ENCODE data around the gene ARRDC1. TPM values are rescaled to one million over a fixed set of nuclear protein-coding genes. Genes with fewer than 3 reads are reported as not detected.

Gene ARRDC1
- total RNA-seq, 1 experiment from 2014 or later = 47.1 TPM

DNA sequence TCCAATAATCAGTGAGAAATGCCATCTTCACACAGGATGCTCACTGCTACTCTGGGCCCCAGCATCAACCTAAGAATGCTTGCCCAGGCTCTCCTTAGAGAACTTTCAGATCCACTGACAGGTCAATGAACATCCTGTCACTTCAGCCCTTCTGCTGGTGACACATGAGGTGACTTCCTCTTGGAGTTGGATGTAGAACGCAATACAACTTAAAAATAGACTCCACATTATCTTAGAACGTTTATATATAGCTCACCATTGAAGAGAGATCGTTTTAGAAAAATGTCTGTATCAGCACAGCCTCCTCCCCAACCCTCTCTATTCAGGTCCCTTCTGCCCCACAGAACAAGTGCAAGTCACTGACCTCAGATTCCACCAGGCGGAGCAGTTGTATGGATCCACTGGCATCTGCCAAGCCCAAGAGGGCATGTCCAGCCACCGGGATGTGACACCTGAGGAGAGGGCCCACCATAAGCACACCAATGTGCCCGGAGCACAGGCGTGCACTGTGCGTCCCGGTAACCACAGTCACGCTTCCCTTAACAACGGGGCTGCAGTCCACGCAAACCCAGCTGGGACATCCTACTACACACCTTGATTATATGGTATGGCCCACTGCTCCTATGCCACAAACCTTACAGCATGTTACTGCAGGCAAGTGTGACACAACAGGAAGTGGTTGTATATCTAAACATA lies 29.6 kb upstream of the ARRDC1 start:
- in situ Hi-C loops (cut with HindIII; ENCODE audit: low pct_unique_long_range_greater_than_20kb, low sequenced_read_pairs) = no loop called here
- Histone ChIP-seq H3K4me1 (ENCODE audit: control insufficient read depth, insufficient read depth, low read length) (peaks cover 3% of the 10 kb centered on the region; the same call in 1 of the 2 replicates), H3K36me3 (ENCODE audit: control insufficient read depth, insufficient read depth, low read length) (peaks cover 3% of the 10 kb centered on the region; the same call in 1 of the 2 replicates), H3K4me3 (ENCODE audit: low read depth in 2 of 2, low read length in 2 of 2) (no peak overlapping the region), H3K9me3 (ENCODE audit: control insufficient read depth, insufficient read depth, low read depth, low read length) (no peaks in the 10 kb centered on the region), H3K27ac (ENCODE audit: low read length) (no peak overlapping the region), H3K27me3 (ENCODE audit: control insufficient read depth, insufficient read depth, low read length) (no peaks in the 10 kb centered on the region)
- TF ChIP-seq SIN3A (IDR thresholded peaks at IDR 0.05; ENCODE audit: borderline replicate concordance, insufficient read depth, low read depth, low read length) = no peak
- no peak for TF ChIP-seq POLR2AphosphoS5 (IDR thresholded peaks at IDR 0.05; ENCODE audit: low read depth, low read length)
- no peak for TF ChIP-seq TCF7L2 (IDR thresholded peaks at IDR 0.05; ENCODE audit: low read depth, low read length)
- TF ChIP-seq, protein P1, sequence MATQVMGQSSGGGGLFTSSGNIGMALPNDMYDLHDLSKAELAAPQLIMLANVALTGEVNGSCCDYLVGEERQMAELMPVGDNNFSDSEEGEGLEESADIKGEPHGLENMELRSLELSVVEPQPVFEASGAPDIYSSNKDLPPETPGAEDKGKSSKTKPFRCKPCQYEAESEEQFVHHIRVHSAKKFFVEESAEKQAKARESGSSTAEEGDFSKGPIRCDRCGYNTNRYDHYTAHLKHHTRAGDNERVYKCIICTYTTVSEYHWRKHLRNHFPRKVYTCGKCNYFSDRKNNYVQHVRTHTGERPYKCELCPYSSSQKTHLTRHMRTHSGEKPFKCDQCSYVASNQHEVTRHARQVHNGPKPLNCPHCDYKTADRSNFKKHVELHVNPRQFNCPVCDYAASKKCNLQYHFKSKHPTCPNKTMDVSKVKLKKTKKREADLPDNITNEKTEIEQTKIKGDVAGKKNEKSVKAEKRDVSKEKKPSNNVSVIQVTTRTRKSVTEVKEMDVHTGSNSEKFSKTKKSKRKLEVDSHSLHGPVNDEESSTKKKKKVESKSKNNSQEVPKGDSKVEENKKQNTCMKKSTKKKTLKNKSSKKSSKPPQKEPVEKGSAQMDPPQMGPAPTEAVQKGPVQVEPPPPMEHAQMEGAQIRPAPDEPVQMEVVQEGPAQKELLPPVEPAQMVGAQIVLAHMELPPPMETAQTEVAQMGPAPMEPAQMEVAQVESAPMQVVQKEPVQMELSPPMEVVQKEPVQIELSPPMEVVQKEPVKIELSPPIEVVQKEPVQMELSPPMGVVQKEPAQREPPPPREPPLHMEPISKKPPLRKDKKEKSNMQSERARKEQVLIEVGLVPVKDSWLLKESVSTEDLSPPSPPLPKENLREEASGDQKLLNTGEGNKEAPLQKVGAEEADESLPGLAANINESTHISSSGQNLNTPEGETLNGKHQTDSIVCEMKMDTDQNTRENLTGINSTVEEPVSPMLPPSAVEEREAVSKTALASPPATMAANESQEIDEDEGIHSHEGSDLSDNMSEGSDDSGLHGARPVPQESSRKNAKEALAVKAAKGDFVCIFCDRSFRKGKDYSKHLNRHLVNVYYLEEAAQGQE (IDR thresholded peaks at IDR 0.05; ENCODE audit: insufficient read depth in 1 of 2, low read depth in 2 of 2, low read length in 1 of 2) = no peak
- TF ChIP-seq, protein P2, sequence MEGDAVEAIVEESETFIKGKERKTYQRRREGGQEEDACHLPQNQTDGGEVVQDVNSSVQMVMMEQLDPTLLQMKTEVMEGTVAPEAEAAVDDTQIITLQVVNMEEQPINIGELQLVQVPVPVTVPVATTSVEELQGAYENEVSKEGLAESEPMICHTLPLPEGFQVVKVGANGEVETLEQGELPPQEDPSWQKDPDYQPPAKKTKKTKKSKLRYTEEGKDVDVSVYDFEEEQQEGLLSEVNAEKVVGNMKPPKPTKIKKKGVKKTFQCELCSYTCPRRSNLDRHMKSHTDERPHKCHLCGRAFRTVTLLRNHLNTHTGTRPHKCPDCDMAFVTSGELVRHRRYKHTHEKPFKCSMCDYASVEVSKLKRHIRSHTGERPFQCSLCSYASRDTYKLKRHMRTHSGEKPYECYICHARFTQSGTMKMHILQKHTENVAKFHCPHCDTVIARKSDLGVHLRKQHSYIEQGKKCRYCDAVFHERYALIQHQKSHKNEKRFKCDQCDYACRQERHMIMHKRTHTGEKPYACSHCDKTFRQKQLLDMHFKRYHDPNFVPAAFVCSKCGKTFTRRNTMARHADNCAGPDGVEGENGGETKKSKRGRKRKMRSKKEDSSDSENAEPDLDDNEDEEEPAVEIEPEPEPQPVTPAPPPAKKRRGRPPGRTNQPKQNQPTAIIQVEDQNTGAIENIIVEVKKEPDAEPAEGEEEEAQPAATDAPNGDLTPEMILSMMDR (IDR thresholded peaks at IDR 0.05) = no peak
- intact Hi-C loops (cut with micrococcal nuclease; ENCODE audit: unreplicated experiment) = no loop called here
- DNase-seq (ENCODE audit: low read depth, low spot score) (no peak), ATAC-seq (no peak)
- no TSS peak for BruUV-seq (replicated peaks)
- CTCF ChIA-PET = no interaction called here
- POLR2A ChIA-PET = no interaction called here

DNA sequence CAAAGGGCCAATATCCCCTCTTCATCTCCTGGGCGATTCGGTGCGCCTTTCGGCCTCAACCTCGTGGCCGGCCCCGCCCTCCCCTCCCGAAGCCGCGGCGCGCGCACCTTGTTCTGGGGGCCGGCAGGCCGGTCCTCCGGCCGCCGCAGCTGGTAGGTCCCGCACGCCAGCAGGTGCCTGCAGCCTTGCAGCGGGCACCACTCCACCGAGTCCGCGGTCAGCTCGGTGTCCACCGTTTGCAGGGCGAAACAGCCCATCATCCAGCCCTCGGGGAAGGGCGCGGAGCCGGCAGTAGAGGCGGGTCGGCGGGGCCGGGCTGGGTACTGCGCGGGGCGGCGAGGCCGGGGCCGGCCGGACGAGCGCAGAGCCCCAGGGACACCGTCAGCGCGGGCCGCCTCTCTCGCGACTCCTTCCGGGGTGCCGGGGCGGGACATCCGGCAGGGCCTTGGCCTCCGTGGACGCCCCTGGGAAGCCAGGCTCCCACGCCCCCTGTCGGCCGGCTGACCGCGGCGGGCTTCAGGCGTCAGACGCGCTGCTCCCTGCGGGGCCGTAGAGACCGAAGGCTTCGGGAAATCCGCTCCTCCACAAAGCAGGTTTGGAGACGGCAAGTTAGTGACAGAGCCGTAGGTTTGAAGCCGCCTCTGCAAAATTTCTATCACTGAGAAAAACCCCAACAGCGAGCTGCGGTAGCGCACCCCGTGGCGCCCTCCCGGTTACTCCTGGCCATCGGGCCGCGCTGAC lies 26.8 kb upstream of the ARRDC1 start, which contains the start of gene DPH7:
DPH7 (minus strand) TSS at position 408 of the 741 bp plus-strand sequence; CDS start at position 260, 148 bp downstream.
- Histone ChIP-seq H3K4me1 (ENCODE audit: control insufficient read depth, insufficient read depth, low read length) (peaks cover 3% of the 10 kb centered on the region; the same call in 1 of the 2 replicates), H3K36me3 (ENCODE audit: control insufficient read depth, insufficient read depth, low read length) (no peaks in the 10 kb centered on the region; the same call in 1 of the 2 replicates), H3K4me3 (ENCODE audit: low read depth in 2 of 2, low read length in 2 of 2) (peak within 1 kb of the TSS; percentile 70 to 74), H3K27ac (ENCODE audit: low read length) (peak within 1 kb of the TSS; percentile 79), H3K9me3 (ENCODE audit: control insufficient read depth, insufficient read depth, low read depth, low read length) (no peaks in the 10 kb centered on the region), H3K27me3 (ENCODE audit: control insufficient read depth, insufficient read depth, low read length) (no peaks in the 10 kb centered on the region)
- TF ChIP-seq, protein P2 (IDR thresholded peaks at IDR 0.05) = peak; percentile 94
- peak; percentile 68 for TF ChIP-seq POLR2AphosphoS5 (IDR thresholded peaks at IDR 0.05; ENCODE audit: low read depth, low read length)
- TF ChIP-seq, protein P1 (IDR thresholded peaks at IDR 0.05; ENCODE audit: insufficient read depth in 1 of 2, low read depth in 2 of 2, low read length in 1 of 2) = no peak
- peak; percentile 61; the same call in 1 of the 2 replicates for TF ChIP-seq SIN3A (IDR thresholded peaks at IDR 0.05; ENCODE audit: borderline replicate concordance, insufficient read depth, low read depth, low read length)
- TF ChIP-seq TCF7L2 (IDR thresholded peaks at IDR 0.05; ENCODE audit: low read depth, low read length) = no peak
- peak; percentile 13 for DNase-seq (ENCODE audit: low read depth, low spot score)
- peak; percentile 97 for ATAC-seq
- in situ Hi-C loops (cut with HindIII; ENCODE audit: low pct_unique_long_range_greater_than_20kb, low sequenced_read_pairs) = no loop called here
- intact Hi-C loops (cut with micrococcal nuclease; ENCODE audit: unreplicated experiment) = no loop called here
- POLR2A ChIA-PET = no interaction called here
- no TSS peak for BruUV-seq (replicated peaks)
- CTCF ChIA-PET = interaction anchor here (0.7 kb wide), 1 partner anchor 10 kb away, joined by 6 read pairs; no protein-coding TSS in a partner anchor
